ENCODE results near the gene SLC37A1. TPM values are rescaled to one million over a fixed set of nuclear protein-coding genes. Genes with fewer than 3 reads are reported as not detected.

Gene SLC37A1
- total and polyA plus RNA-seq, 4 donors, result 2.0 to 7.2 (median 4.3) TPM

GRCh38 chr21:42568866-42569731 is 55.4 kb downstream of the SLC37A1 start:
- no peak for TF ChIP-seq YY1 (IDR thresholded peaks at IDR 0.05)
- no peak for TF ChIP-seq HNF4G (IDR thresholded peaks at IDR 0.05)
- TF ChIP-seq RXRA (IDR thresholded peaks at IDR 0.05), result no peak
- no peak for TF ChIP-seq ATF3 (IDR thresholded peaks at IDR 0.05)
- TF ChIP-seq HNF4A (conservative IDR thresholded peaks at IDR 0.05), result no peak
- no peak for TF ChIP-seq REST (IDR thresholded peaks at IDR 0.05)
- TF ChIP-seq CTCF (IDR thresholded peaks at IDR 0.05; ENCODE audit: low read depth, low read length, missing input control), result no peak
- TF ChIP-seq ZBTB33 (IDR thresholded peaks at IDR 0.05), result no peak
- no peak for TF ChIP-seq TAF1 (conservative IDR thresholded peaks at IDR 0.05)
- no peak for TF ChIP-seq FOXA1 (IDR thresholded peaks at IDR 0.05)
- TF ChIP-seq FOXA2 (IDR thresholded peaks at IDR 0.05), result no peak
- TF ChIP-seq RAD21 (IDR thresholded peaks at IDR 0.05), result no peak
- no peak for TF ChIP-seq JUND (IDR thresholded peaks at IDR 0.05)
- no peak for TF ChIP-seq MAX (IDR thresholded peaks at IDR 0.05)
- TF ChIP-seq EGR1 (IDR thresholded peaks at IDR 0.05; ENCODE audit: low read depth in 2 of 2), result no peak
- Histone ChIP-seq H3K4me3 (ENCODE audit: low read depth in 1 of 3, low read length in 3 of 3) (no peak overlapping the region), H3K9ac (ENCODE audit: low read depth in 1 of 2, low read length in 2 of 2) (no peak overlapping the region), H3K27ac (ENCODE audit: low read depth in 1 of 2, low read length in 2 of 2) (no peak overlapping the region), H3K9me3 (ENCODE audit: control insufficient read depth in 4 of 4, low read length in 3 of 4) (no peaks in the 10 kb centered on the region), H3K36me3 (ENCODE audit: control insufficient read depth in 4 of 4, insufficient read depth in 3 of 4, low read depth in 1 of 4, low read length in 3 of 4) (peaks cover 3 to 20% (median 6%) of the 10 kb centered on the region in 4 donors), H3K4me1 (ENCODE audit: control insufficient read depth in 4 of 4, insufficient read depth in 4 of 4, low read length in 3 of 4) (no peaks in the 10 kb centered on the region), H3K27me3 (ENCODE audit: control insufficient read depth in 4 of 4, insufficient read depth in 4 of 4, low read length in 3 of 4) (no peaks in the 10 kb centered on the region)
- WGBS, result 94% methylated on average over 35 of the region's 35 CpGs
- DNase-seq (ENCODE audit: low spot score), result no peak

Data from liver (tissue), 9 donors.